DMS153 (cell line): ENCODE results near the gene PFAS.
"Not testable (repeated sequence)": the region's sequence is repeated elsewhere in the genome, so short reads cannot be mapped to it uniquely, and the experiment has no call there.

Experiments
- DNase-seq: peaks from one replicate; lab custom pipeline; 2025; lab: John Stamatoyannopoulos, UW

The PFAS gene

DNA sequence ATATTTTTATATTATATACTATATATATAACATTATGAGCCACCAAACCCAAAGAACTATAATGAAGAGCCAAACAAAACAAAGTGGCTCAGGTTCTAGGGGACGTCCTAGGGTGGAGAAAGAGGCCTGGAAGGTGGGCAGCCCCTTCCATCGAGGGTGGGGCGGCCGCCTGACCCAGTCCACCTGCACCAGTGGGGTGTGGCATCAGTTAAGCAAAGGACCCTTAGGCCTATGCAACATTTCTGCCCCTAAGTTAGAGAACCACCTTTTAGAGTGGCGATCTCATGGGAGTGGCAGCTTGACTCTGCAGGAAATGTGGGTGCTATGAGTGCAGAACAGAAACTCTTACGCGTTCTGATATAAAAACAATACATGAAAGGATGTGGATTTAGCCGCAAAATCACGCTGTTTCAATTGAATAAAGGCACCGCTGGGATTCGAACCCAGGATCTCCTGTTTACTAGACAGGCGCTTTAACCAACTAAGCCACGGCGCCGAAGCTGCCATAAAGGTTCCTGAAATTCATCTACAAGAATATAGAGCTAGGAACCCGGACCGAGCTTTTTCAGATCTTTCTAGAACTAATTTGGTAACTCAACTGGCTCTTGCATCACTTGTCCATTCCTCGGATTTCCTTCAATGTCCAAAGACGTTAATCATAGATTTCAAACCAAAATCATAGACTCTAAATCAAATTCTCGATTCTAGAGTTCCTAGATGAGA is 23.1 kb upstream of the PFAS start:
- no peak for DNase-seq

DNA sequence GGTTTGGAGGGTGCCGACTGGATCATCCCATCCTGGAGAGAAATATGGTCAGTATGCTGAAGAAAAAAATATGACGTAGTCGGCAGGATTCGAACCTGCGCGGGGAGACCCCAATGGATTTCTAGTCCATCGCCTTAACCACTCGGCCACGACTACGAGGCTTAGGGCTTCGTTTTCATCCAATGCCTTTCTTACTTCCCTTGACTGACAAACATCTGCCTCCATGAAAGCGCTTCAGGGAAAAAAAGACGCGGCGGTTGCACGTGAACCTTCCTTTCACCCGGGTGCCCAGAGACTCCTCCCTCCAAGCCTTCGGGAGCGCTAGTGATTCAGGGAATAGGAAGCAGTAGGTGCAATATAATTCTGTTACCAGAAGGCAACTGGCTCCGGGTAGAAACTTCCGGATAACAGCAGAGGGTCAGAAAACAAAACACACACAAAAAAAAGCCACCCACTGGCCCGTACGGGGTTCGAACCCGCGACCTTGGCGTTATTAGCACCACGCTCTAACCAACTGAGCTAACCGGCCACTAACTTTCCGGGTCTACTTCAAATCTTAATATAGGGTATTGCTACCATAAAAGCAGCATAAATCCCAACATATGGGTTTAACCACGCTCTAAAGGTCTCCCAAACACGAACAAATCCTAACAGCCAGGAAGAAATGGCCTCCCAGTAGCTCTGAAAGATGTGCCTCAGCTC is 22.4 kb upstream of the PFAS start:
- DNase-seq: no peak

DNA sequence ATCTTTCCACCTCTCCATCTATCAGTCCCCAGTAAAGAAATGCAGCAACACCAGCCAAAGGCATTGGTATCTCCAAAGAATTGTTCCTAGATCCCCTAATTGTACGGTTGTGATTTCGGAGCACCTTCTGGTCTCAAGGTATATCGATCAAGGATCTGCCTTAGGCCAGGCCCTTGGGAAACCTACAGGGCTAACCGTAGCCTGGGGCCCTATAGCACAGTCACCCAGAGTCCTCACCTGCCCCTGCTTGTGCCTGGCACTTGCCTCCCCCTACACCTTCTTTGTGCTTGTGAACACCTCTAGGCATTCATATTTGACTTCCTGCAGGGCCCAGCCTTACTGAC is 21.9 kb upstream of the PFAS start:
- no peak for DNase-seq

DNA sequence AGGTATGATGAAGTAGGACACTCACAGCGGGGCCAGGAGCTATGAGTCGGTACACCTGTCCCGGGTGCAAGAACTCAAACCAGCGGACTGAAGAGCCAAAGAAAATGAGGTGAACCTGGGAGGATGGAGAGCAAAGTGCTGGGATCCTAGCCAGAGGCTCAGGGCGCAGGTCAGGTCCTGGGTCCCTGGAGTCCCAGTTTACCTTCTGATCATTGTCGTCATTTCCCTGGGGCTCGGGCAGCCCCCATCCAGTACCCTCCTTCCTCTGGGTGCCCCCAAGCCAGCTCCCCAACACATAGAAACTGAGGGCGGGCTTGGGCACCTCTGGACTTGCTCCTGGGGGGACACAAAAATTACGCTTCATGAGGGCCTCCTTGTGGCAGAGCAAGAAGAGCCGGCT is 17.4 kb upstream of the PFAS start:
- no peak for DNase-seq

DNA sequence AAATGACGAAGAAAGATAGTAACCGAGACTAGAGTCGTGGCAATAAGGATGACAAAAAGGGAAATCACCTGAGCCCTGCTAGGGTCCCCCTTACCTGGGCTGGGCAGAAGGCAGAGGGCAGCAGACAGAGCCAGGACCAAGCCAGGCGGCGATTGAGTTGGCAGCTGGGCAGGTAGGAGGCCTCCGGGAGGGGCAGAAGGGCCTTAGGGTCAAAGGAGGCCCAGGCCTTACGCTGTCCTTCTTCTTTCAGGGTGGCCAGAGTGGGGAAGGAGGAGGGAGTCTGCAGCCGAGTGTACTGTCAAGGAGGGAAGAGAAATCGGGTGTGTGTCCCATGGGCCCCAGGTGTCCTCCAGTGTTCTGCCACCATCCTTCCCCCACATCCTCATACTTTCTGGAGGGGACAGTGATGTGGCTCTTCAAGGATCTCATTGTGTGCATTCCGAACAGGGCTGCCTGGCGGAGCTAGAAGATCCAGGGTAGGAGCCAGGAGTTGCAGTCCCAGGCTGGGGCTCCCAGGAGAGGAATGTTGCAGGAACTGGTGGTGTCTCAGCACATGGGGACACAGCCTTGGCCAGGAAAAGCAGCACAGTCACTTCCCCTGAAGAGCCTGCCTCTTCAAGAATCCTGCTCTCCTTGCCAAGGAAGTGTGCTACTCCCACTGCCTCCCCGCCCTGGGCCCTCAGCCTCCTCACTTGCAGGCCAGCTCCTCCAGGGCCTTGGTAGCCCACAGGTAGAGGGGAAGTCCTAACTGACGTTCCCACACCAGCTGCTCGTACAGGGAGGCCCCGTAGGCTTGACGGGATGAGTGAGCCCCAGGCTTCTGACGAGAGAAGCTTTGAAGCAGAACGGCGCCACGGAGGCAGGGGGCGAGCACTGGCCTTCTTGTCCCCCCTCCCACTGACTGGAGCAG is 14.5 kb upstream of the PFAS start:
- no peak for DNase-seq

DNA sequence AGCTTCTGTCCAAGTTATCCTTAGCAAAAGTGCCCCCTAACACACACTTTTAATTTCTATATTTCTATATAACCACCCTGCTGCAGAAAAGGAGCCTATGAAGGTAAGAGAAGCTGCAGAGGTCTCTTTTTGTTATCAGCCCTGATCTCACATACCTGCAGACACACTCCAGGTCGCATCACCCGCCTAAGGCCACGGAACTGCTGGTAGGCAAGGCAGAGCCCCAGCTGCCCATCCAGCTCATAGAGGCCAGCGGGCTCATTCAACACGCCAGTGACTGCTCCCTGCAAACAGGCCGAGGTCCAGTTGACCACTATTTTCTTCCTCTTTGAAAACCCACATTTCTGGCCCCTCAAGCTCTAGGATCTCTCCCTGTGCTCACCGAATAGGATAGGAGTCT is 13.4 kb upstream of the PFAS start:
- no peak for DNase-seq

DNA sequence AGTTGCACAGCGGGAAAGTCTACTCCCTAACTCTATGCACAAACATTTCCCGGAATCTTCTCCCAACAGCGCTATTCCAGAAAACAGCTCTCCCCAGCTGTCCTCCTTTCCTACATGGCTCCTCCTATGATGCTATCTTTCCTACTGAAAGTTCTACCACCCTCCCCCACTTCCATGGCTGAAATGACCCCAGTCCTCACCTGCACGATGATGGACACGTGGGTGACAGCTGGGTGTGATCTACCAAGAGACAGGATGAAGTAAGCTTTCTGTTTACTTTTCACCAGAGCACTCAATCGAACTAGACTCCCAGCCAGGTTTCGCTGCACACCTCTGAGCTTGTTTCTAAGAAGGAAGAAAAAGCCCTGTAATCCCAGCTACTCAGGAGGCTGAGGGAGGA is 11.9 kb upstream of the PFAS start:
- peak; percentile 20 for DNase-seq

DNA sequence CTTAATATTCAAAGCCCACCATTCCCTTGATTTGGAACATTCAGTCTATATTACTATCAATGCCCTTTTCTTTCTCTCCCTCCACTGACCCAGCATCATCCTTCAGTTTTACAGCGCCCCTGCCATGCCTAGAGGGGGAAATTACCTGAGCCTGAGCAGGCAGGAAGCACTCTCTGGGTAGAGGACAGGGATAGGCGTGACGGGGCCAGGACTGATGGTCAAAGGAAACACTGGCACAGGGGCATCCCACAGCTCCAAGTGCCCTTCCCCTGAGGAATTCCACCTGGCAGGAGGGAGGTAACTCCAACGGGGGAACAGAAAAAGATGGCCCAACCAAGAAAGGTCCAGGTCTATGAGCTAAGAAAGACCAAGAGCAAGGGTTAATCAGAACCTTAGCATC is 11.2 kb upstream of the PFAS start:
- DNase-seq: no peak

DNA sequence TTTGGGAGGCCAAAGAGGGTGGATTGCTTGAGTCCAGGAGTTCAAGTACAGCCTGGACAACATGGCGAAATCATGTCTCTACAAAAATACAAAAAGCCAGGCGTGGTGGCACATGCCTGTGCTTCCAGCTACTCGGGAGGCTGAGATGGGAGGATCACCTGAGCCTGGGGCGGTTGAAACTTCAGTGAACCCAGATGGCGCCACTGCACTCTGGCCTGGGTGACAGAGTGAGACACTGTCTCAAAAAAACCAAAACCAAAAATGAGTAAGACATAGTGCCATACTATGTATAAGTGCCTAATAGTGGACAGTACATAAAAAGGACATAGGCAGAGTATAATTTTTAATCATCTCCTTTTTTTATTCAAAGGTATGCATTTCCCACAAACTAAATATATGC is 5.3 kb upstream of the PFAS start:
- DNase-seq: no peak

DNA sequence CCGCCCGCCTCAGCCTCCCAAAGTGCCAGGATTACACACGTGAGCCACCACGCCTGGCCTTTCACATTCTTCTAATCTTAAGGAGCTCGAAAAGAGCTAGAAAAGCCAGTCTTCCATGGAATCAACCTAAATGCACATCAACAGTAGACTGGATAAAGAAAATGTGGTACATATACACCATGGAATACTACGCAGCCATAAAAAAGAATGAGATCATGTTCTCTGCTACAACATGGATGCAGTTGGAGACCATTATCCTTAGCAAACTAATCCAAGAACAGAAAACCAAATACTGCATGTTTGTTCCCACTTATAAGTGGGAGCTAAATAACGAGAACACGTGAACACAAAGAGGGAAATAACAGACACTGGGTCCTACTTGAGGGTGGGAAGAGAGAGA is 4.3 kb upstream of the PFAS start:
- DNase-seq: no peak

DNA sequence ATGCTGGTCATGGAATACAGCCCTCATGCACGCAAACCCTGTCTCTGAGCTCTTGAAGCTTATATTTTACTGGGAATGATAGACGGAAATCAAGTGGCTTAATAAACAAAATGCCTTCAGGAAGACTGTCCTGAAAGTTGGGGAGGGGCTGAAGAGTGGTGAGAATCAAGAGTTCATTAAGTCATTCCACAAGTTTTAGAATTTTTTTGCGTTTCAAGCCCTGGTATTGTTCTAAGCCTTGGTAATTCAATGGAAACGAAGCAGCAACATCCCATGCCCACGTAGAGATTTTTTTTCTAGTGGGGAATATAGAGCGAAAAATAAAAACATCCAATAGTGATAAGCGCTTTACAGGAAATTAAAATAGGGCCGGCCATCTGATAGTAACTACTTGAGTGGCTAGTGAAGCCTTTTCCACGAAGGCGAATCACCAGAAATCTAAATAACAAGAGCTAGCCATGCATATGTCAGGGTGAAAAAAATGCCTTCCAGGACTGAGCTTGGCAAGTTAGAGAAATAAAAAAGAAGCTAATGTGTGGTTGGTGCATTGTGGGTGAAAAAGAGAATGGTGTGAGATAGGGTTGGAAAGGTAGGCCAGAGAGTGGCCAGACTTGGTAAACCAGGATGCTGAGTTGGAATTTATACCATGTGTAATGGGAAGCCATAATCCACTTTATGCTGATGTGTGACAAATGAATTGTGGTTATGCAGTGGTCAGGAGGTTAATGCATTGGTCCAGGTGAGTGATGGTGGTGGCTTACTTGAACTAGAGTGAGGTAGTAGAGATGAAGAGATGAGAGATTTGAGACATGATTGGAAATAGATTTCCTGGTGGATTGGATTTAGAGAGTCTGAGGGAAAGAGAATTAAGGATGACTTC is 772 bp downstream of the PFAS start:
- DNase-seq: no peak

DNA sequence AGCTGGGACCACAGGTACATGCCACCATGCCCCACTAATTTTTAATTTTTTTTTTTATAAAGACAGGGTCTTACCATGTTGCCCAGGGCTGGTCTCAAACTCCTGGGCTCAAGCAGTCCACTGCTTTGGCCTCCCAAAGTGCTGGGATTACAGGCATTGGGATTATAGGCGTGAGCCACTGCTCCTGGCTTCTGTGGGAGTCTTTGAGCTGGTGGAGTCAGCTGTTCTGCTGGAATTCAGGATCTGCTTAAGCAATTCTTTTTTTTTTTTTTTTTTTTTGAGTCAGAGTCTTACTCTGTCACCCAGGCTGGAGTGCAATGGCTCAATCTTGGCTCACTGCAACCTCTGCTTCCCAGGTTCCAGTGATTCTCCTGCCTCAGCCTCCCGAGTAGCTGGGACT is 2.3 kb downstream of the PFAS start:
- DNase-seq: not testable (repeated sequence)

DNA sequence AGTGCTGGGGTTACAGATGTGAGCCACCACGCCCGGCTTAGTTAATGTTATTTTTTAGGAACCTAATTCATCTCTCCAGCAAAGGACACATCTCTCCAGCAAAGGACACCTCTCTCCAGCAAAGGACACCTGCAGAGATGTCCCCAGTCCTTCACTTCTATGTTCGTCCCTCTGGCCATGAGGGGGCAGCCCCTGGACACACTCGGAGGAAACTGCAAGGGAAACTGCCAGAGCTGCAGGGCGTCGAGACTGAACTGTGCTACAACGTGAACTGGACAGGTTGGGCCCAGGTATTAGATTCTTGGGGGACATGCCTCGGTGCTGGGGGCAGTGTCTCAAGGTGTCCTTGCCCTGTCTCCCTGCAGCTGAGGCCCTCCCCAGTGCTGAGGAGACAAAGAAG is 4.7 kb downstream of the PFAS start:
- no peak for DNase-seq

DNA sequence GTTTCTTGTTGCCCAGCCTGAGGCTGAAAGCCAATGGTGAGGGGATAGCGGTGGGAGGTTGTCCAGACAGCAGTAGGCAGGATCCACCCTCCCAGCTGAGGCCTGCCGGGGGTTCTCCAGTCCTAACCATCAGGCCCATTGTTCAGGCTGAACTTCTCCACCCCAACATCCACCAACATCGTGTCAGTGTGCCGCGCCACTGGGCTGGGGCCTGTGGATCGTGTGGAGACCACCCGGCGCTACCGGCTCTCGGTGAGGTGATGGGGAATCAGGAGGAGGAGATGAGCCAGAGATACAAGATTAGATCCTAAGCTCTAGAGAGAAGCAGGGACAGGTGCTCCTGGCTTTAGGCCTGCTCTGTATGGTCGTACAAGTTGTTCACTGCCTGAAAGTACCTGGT is 5.8 kb downstream of the PFAS start:
- DNase-seq: no peak

DNA sequence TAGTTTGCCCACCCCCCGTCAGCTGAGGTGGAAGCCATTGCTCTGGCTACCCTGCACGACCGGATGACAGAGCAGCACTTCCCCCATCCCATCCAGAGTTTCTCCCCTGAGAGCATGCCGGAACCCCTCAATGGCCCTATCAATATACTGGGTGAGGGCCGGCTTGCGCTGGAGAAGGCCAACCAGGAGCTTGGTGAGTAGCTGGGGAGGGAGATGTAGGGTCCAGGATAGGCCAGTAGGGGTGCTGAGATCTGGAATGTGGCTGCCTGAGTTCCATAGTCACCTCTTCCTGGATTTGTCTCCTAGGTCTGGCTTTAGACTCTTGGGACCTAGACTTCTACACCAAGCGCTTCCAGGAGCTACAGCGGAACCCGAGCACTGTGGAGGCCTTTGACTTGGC is 6.4 kb downstream of the PFAS start:
- no peak for DNase-seq

DNA sequence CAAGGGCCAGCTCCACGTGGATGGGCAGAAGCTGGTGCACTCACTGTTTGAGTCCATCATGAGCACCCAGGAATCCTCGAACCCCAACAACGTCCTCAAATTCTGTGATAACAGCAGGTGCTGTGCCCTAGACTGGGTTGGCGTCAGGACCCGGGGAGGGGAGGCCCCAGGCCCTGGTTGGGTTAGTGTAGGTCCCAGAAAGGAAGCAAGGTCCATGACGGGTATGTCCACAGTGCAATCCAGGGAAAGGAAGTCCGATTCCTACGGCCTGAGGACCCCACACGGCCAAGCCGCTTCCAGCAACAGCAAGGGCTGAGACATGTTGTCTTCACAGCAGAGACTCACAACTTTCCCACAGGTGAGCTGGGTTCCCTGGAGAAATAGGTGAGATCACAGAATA is 7.2 kb downstream of the PFAS start:
- no peak for DNase-seq

DNA sequence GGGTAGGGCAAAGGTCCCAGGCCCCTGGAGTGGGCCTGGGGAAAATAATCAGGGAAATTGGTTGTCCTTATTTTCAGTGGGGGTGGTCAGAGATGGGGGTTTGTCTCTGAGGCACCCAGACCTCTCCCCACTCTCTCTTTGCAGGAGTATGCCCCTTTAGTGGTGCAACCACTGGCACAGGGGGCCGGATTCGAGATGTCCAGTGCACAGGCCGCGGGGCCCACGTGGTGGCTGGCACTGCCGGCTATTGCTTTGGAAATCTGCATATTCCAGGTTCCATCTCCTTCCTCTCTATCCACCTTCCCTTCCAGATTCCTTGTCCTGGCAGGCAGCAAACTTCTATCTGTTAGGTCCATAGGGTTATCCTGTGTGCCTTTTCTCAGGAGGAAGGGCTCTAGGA is 7.6 kb downstream of the PFAS start:
- DNase-seq: no peak

DNA sequence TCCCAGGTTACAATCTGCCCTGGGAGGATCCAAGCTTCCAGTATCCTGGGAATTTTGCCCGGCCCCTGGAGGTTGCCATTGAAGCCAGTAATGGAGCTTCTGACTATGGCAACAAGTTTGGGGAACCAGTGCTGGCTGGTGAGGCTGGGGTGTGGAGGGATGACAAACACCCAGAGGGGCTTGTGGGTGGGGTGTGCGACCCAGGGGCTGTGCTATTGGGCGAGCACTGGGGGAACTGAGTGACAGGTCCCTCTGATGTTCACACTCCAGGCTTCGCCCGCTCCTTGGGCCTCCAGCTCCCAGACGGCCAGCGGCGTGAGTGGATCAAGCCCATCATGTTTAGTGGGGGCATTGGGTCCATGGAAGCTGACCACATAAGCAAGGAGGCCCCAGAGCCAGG is 8.7 kb downstream of the PFAS start:
- no peak for DNase-seq

DNA sequence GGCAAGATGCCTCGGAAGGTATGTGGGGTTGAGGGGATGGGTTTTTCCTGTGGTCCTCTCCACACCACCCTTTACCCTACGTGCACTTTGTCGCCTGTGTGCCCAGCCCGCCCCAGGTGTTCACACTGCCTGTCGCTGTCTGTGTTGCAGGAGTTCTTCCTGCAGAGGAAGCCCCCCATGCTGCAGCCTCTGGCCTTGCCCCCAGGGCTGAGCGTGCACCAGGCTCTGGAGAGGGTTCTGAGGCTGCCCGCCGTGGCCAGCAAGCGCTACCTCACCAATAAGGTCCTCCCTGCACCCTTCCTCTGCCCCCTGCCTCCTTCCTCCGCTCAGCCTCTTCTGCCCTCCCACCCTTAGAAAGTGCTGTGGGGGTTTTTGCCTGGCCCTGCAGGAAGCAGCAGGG is 15.2 kb downstream of the PFAS start:
- no peak for DNase-seq

DNA sequence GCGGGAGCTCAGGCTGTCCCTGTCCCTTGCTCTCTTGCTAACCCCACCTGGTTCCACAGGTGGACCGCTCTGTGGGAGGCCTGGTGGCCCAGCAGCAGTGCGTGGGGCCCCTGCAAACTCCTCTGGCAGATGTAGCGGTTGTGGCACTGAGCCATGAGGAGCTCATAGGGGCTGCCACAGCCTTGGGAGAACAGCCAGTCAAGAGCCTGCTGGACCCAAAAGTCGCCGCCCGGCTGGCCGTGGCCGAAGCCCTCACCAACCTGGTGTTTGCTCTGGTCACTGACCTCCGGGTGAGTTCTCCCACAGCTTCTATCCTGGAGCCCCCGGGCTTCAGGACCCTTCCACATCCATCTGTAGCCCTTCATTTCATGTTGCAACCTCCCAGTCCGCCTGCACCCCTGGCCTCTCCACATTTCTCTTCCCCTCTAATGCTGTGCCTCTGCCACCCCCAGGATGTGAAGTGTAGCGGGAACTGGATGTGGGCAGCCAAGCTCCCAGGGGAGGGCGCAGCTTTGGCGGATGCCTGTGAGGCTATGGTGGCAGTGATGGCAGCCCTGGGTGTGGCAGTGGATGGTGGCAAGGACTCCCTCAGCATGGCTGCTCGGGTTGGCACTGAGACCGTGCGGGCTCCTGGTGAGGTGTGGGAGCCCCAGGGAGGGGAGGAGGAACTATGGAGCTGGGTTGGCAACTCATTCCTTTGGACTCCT is 15.9 kb downstream of the PFAS start:
- DNase-seq: no peak
